Inflammatory macrophage treated with lipopolysaccharide for 1 hour (primary cell): ENCODE data around the gene PNMA8A.

Source experiments
- DNase-seq, 2 donors: peaks; one replicate each; pipeline ENCODE4 v3.0.0-alpha.2; 2020 to 2022

Gene PNMA8A

GRCh38 chr19:46491975-46492682 is 20.8 kb upstream of the PNMA8A start:
- no peak for DNase-seq

DNA sequence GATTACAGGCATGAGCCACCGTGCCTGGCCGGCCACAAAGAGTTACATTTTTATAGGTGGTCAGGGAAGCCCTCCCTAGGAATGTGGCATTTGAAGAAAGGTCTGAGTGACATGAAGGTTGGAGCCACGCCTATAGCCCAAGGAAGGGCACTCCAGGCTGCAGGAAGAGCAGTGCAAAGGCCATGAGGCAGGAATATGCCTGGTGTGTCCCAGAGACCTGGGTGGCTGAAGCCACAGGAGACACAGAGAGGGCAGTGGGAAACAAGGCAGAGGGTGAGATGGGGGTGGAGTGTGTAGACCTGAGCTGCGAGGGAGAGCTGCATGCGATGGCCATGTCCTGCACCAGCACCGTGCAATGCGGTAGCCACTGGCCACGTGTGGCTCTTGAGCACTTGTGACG is 19.4 kb upstream of the PNMA8A start:
- no peak for DNase-seq

- peak in 1 of 2 donors; percentile 30 for DNase-seq
Observed at GRCh38 chr19:46489445-46490272, 18.3 kb upstream of the PNMA8A start.

DNA sequence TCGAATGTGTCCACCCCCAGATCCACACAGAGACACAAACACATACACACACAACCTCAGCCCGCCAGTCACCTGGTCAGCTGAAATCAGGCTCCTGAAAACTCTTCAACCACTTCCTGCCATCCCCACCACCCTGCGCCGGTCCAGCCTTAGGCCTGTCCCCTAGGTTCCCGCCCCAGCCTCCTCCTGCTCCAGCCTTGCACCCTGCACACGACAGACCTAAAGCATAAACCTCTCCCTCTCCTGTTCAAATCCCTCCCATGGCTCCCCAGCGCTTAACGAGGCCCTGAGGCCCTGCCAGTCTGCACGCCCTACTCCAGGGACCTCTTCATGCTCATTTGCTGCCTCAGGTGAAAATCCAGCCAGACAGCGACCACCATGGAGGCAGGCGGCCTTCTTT is 17.2 kb upstream of the PNMA8A start:
- DNase-seq, result no peak

GRCh38 chr19:46487802-46488445 is 16.6 kb upstream of the PNMA8A start:
- peak; percentile 39 to 95 for DNase-seq

GRCh38 chr19:46487178-46487801 is 15.9 kb upstream of the PNMA8A start:
- DNase-seq, result no peak

- DNase-seq, result no peak
Observed at GRCh38 chr19:46486358-46486757, 15.0 kb upstream of the PNMA8A start.

GRCh38 chr19:46484656-46485055 is 13.3 kb upstream of the PNMA8A start:
- no peak for DNase-seq

DNA sequence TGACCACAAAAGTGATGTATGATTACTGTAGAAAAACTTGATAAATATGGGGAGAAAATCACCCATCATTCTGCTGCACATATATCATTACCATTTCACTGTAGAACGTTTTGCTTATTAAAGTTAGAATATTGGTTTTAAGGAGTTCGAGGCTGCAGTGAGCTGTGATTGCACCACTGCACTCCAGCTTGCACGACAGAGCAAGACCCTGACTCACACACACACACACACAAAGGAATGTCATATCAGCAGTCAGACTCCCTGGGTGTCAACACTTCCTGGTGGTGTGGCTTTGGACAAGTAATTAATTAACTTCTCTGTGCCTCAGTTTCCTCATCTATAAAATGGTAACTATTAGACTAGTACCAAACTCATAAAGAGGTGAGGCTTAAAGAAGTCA is 11.3 kb upstream of the PNMA8A start:
- DNase-seq, result no peak

DNA sequence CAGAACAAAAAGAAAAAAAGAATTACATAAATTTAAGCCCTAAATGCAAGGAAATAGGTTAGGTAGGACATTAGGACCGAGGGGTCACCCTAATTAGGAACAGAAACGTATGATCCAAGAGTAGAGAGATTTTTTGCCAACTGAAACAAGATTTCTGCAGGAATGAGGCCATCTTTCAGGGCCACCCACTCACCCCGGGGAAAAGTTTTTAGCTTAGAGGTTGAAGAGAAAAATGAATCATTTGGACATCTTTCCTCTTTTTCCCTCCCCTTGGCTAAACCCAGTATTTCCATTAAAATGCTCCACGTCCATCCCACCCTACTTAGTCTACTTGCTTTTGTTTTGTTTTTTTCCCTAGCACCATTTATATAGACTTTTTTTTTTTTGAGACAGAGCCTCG is 10.6 kb upstream of the PNMA8A start:
- DNase-seq, result peak in 1 of 2 donors; percentile 13

- DNase-seq, result no peak
Observed at GRCh38 chr19:46481223-46481848, 10.0 kb upstream of the PNMA8A start.

DNA sequence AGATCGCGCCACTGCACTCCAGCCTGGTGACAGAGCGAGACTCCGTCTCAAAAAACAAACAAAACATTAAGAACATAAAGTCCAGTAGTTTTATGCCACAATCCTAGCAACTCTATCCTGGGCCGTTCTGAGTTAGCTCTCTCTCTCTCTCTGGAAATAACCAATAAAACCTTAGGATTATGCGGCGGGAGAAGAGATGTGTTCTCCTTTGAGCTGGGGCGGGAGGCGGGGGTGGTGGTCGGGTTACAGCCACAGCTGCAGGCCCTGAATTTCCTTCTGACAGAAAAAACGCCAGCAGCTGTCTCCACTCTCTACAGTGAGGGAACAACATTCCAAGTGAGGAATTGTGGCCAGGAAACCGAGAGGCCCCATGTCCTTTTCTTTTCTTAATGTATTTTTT is 9.1 kb upstream of the PNMA8A start:
- no peak for DNase-seq

DNA sequence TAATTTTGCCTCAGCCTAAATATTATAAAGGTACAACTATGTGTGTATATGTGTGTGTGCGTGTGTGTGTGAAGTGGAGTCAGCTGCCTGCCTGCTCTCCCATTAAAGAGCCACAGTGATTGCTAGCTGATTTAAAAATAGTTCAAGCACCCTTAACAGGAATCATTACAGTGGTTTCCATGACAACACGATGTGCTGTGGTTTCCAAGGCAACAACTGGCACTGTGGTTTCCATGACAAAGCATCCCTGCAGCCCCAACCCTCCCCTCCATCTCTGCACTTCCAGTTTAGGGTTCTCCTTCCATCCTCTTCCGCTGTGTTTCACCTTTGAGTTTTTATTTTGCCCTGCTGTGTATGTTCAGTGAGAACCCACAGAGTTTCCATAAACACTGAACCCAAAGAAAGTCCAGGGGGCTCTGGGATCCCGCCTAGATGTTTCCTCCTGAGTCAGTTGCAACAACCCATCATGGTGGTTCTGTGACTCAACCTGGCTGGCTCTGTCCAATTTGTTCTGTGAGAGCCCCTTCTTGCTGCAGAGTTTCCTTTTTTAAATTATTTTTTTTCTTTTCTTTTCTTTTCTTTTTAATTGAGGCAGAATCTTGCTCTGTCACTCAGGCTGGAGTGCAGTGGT is 7.1 kb upstream of the PNMA8A start:
- DNase-seq, result no peak

DNA sequence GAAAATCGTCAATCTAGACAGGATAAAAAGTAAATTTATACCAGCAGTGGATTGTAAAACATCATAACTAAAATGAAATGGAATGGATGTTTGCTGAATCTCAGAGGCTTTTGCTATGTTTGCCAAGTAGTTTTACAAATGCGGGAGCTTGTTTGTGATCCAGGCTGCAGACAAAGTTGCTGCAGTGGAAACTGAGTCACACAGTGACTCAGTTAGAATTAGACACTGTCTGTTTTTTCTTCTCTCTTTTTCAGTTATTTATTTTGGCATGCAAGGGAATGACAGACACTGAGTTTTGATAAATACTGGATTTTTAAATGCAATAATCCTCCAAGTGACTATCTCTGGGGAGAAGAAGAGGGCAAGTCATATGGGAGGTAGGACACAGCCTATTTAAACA is 4.6 kb upstream of the PNMA8A start:
- DNase-seq, result no peak

GRCh38 chr19:46474211-46474610 is 2.8 kb upstream of the PNMA8A start:
- DNase-seq, result no peak

- no peak for DNase-seq
Observed at GRCh38 chr19:46472592-46472991, 1.2 kb upstream of the PNMA8A start.

DNA sequence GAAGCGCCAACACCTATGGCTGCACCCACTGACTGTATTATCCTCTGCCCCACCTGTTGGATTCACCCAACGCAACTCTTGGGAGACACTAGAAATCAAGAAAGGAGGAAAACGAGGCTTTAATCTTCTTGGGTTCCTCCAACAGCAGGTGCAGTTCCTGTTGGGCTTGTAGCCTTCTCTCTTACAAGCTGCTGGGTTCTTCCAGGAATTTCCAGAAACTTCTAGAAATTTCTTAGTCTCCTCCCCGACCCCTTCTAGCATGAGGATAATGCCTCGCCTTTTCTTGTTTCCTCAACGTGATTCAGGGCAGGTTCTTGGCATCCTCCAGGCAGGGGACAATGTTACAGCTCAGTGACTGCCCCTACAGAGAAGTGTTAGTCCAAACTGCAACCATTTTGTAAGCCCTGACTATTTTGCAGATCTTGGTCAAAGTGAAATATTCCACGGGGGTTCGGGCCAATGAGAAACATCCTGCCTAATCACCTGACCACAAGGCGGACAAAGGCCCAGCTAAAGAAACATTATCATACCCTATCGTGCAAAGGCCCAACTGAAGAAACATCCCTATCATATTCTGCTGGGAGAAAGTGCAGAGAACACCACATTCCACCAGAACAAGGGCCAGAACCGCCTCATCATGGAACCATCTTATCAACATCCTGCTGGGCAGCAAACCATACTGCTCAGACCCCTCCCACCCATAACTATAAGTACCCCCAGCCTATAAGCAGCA is 614 bp upstream of the PNMA8A start:
- no peak for DNase-seq

GRCh38 chr19:46470376-46470775 is 987 bp downstream of the PNMA8A start:
- no peak for DNase-seq

DNA sequence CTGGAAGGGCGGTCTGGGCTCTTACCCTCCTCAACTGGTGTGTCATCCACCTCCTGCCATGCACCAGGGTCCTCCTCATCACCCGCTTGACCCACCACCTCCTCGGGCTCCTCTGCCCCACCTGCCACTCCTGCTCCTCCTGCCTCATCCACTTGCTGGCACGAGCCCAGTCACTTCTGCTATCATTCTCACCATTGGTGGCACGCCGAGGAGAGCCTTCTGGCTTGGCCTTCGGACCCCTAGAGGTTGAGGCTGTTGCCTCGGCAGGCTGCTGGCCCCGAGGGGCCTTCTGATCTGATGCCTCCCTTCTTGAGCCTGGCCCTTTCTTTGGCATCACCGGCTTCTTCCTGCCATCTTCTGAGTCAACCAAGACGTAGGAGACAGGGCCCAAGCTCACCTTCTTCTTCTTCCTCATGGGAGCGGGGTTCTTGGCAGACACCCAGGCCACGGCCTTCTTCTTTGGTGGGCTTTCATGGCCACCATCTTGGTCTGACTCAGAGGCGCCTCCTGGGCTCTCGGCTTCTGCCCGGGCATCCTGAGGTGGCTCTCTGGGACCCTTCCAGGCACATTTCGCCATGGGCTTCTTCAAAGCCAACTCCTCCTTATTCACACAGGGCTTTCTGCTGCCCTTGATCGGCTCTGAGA is 1.7 kb downstream of the PNMA8A start:
- no peak for DNase-seq

DNA sequence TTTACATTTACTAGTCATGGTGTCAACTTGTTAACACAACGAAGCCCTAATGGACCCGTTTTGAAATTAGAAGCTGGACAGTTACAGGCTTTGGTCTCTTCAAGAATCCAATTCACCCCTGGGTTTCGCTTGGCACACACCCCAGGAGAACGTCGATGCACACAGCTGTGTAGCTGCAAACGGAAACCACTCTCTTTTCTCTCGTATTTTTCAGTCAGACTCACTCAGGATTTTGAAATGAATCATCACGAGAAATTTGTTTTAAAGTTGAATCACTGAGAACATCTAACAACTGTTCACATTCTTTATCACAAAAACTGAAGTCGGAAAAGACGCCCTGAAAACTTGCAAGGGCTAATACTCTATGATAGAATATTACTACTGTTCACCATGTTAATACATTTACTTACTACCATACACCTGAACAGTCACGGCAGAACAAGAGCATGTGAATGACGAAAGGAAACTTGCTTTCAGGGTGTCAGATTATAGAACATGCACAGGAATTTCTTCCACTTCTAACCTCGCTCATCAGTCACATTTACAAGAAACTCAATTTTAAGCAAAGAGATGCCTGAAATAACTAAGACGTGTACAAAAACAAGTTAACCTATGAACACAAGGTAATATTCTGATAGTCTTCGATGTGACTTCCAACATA is 4.7 kb downstream of the PNMA8A start:
- no peak for DNase-seq

DNA sequence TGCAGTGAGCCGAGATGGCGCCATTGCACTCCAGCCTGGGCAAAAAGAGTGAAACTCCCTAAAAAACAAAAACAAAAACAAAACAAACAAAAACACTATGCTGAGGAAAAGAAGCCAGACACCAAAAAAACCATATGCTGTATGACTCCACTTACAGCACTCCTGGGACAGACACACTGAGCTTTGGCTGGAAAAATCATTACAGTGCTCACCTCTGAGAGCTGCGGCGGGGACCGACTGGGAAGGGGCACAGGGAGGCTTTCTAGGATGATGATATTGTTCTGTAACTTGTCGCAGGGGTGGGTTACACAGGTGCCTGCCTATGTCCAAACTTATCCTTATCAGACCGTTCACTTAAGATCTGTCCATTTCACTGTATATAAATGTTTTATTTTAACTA is 7.8 kb downstream of the PNMA8A start:
- DNase-seq, result no peak
